H9 (cell line): ENCODE data around the gene DCAF6. TPM values are rescaled to one million over a fixed set of nuclear protein-coding genes. Genes with fewer than 3 reads are reported as not detected.

Experiments used
- DNase-seq: peaks from one replicate; pipeline ENCODE4 v3.0.0-alpha.2; 2017
- H2AFZ ChIP-seq: one replicate; pipeline ENCODE4 v1.6.1; 2013; ENCODE audit warnings: mild to moderate bottlenecking, low read length, control low read depth, moderate library complexity
- H2AK5ac ChIP-seq: 2 replicates; pipeline ENCODE4 v1.6.1; 2013; ENCODE audit warnings: low read length, control low read depth, mixed read lengths; ENCODE audit not compliant: insufficient read length
- H2BK120ac ChIP-seq: one replicate; pipeline ENCODE4 v1.6.1; 2013; ENCODE audit warnings: low read depth, mild to moderate bottlenecking, low read length, control low read depth, inconsistent platforms; ENCODE audit not compliant: poor library complexity, severe bottlenecking
- H2BK12ac ChIP-seq: 2 replicates; pipeline ENCODE4 v1.6.1; 2013; ENCODE audit warnings: low read length, control low read depth, mixed read lengths, low read depth; ENCODE audit not compliant: insufficient read length
- H2BK15ac ChIP-seq: 2 replicates; pipeline ENCODE4 v1.6.1; 2013; ENCODE audit warnings: low read depth, low read length, control low read depth
- H2BK20ac ChIP-seq: one replicate; pipeline ENCODE4 v1.6.1; 2013; ENCODE audit warnings: low read depth, mild to moderate bottlenecking, low read length, control low read depth, inconsistent platforms; ENCODE audit not compliant: poor library complexity, severe bottlenecking
- H2BK5ac ChIP-seq: 2 replicates; pipeline ENCODE4 v1.6.1; 2013; ENCODE audit warnings: low read length, control low read depth, mixed read lengths; ENCODE audit not compliant: insufficient read length
- H3K14ac ChIP-seq: 2 replicates; pipeline ENCODE4 v1.6.1; 2013; ENCODE audit warnings: low read length, control low read depth; ENCODE audit not compliant: insufficient read depth
- H3K18ac ChIP-seq: 2 replicates; pipeline ENCODE4 v1.6.1; 2013; ENCODE audit warnings: low read depth, mild to moderate bottlenecking, mixed read lengths, low read length, control low read depth; ENCODE audit not compliant: insufficient read length
- H3K23ac ChIP-seq: 2 replicates; pipeline ENCODE4 v1.6.1; 2013; ENCODE audit warnings: low read length, control low read depth, mixed read lengths, low read depth; ENCODE audit not compliant: insufficient read length
- H3K23me2 ChIP-seq: 2 replicates; pipeline ENCODE4 v1.6.1; 2013; ENCODE audit warnings: low read depth, mild to moderate bottlenecking, mixed read lengths, low read length, control low read depth; ENCODE audit not compliant: insufficient read length, poor library complexity, severe bottlenecking
- H3K27ac ChIP-seq: 2 replicates; pipeline ENCODE4 v1.5.1; 2013; ENCODE audit warnings: low read length, control low read depth, mixed read lengths, low read depth; ENCODE audit not compliant: insufficient read length
- H3K27me3 ChIP-seq: 2 replicates; pipeline ENCODE4 v1.6.1; 2013; ENCODE audit warnings: low read length, control low read depth, inconsistent platforms; ENCODE audit not compliant: insufficient read depth
- H3K4ac ChIP-seq: 2 replicates; pipeline ENCODE4 v1.6.1; 2013; ENCODE audit warnings: low read depth, mild to moderate bottlenecking, control low read depth, inconsistent platforms, low read length, moderate library complexity
- H3K4me1 ChIP-seq: 2 replicates; pipeline ENCODE4 v1.6.1; 2013; ENCODE audit warnings: low read length, control low read depth, inconsistent platforms; ENCODE audit not compliant: insufficient read depth
- H3K4me2 ChIP-seq: 2 replicates; pipeline ENCODE4 v1.6.1; 2013; ENCODE audit warnings: low read length, control low read depth, mixed read lengths; ENCODE audit not compliant: insufficient read length, insufficient read depth
- H3K56ac ChIP-seq: 2 replicates; pipeline ENCODE4 v1.6.1; 2013; ENCODE audit warnings: low read depth, mild to moderate bottlenecking, mixed read lengths, low read length, control low read depth; ENCODE audit not compliant: insufficient read length
- H3K79me1 ChIP-seq: 2 replicates; pipeline ENCODE4 v1.6.1; 2013; ENCODE audit warnings: low read depth, mild to moderate bottlenecking, moderate library complexity, low read length, control low read depth, inconsistent platforms; ENCODE audit not compliant: insufficient read depth, poor library complexity, severe bottlenecking
- H3K79me2 ChIP-seq: 2 replicates; pipeline ENCODE4 v1.6.1; 2013; ENCODE audit warnings: low read length, control low read depth, inconsistent platforms; ENCODE audit not compliant: insufficient read depth
- H3K9ac ChIP-seq: 2 replicates; pipeline ENCODE4 v1.6.1; 2013; ENCODE audit warnings: low read length, control low read depth, mixed read lengths; ENCODE audit not compliant: insufficient read length; ENCODE audit errors: extremely low read depth
- H3K9me3 ChIP-seq: one replicate; pipeline ENCODE4 v1.6.1; 2013; ENCODE audit warnings: low read depth, low read length, inconsistent platforms; ENCODE audit not compliant: control insufficient read depth
- H3T11ph ChIP-seq: one replicate; pipeline ENCODE4 v1.6.1; 2013; ENCODE audit warnings: mild to moderate bottlenecking, low read length, control low read depth, inconsistent platforms
- H4K20me1 ChIP-seq: one replicate; pipeline ENCODE4 v1.6.1; 2013; ENCODE audit not compliant: control insufficient read depth, insufficient read length, insufficient read depth
- H4K5ac ChIP-seq: 2 replicates; pipeline ENCODE4 v1.6.1; 2013; ENCODE audit warnings: low read depth, mild to moderate bottlenecking, mixed read lengths, low read length, control low read depth; ENCODE audit not compliant: insufficient read length
- H4K8ac ChIP-seq: replicated peaks from 2 replicates; pipeline ENCODE4 v1.6.1; 2013; ENCODE audit warnings: low read length, control low read depth, mixed read lengths, low read depth; ENCODE audit not compliant: insufficient read length
- H4K91ac ChIP-seq: 2 replicates; pipeline ENCODE4 v1.6.1; 2013; ENCODE audit warnings: low read depth, mild to moderate bottlenecking, moderate library complexity, mixed read lengths, low read length, control low read depth; ENCODE audit not compliant: insufficient read length
- H3K27ac Mint-ChIP-seq, 3 experiments: 2 replicates in 2 of 3; 3 replicates in 1 of 3; pipeline ENCODE4 v1.8.0; 2020 to 2021; ENCODE audit warnings: mixed read lengths in 3 of 3, mild to moderate bottlenecking in 1 of 3, moderate library complexity in 1 of 3
- H3K27me3 Mint-ChIP-seq: 2 replicates; pipeline ENCODE4 v1.8.0; 2021; ENCODE audit warnings: low read depth, mild to moderate bottlenecking, moderate library complexity, mixed read lengths
- H3K36me3 Mint-ChIP-seq, 3 experiments: 2 replicates in 2 of 3; 3 replicates in 1 of 3; pipeline ENCODE4 v1.8.0; 2020 to 2021; ENCODE audit warnings: low read depth in 3 of 3, mixed read lengths in 3 of 3; ENCODE audit not compliant: insufficient read depth in 1 of 3
- H3K4me1 Mint-ChIP-seq, 2 experiments: 2 replicates each; pipeline ENCODE4 v1.8.0; 2020; ENCODE audit warnings: mixed read lengths in 2 of 2
- H3K4me3 Mint-ChIP-seq, 2 experiments: 2 replicates in 1 of 2; 3 replicates in 1 of 2; pipeline ENCODE4 v1.8.0; 2020 to 2021; ENCODE audit warnings: mild to moderate bottlenecking in 2 of 2, mixed read lengths in 2 of 2, moderate library complexity in 1 of 2
- H3K9me3 Mint-ChIP-seq, 2 experiments: 2 replicates in 1 of 2; 3 replicates in 1 of 2; pipeline ENCODE4 v1.8.0; 2020; ENCODE audit warnings: mild to moderate bottlenecking in 2 of 2, mixed read lengths in 2 of 2, moderate library complexity in 1 of 2
- CTCF ChIP-seq: fragments of 200-600 bp; sonication (generic); conservative IDR thresholded peaks from 3 replicates; pipeline ENCODE4 v1.8.0; 2021; ENCODE audit warnings: antibody characterized with exemption, mild to moderate bottlenecking
- WGBS: extraction: QIAGEN DNeasy Blood & Tissue Kit; methylation state at CpG from one replicate; pipeline ENCODE4 v1.1.7; 2013; ENCODE audit warnings: missing lambda C conversion rate, low lambda C conversion rate, mixed read lengths; ENCODE audit not compliant: insufficient read length; ENCODE audit errors: extremely low coverage; 5-methylcytosine and 5-hydroxymethylcytosine counted together
- total RNA-seq: library from RNA; stranded (reverse); gene quantifications from 2 replicates; pipeline ENCODE4 v1.2.1, GENCODE V29; 2021

Gene DCAF6
- total RNA-seq, 1 experiment from 2014 or later: 16.0 TPM

GRCh38 chr1:168019407-168019806 is 82.9 kb downstream of the DCAF6 start:
- H3K27me3 Mint-ChIP-seq: no peaks in the 10 kb centered on the region
- Histone ChIP-seq H4K20me1 (no peaks in the 10 kb centered on the region), H3K4me1 (no peaks in the 10 kb centered on the region), H2BK20ac (no peak overlapping the region), H3K27me3 (no peaks in the 10 kb centered on the region), H3K79me2 (no peaks in the 10 kb centered on the region), H2AFZ (no peak overlapping the region), H3K56ac (no peak overlapping the region), H4K8ac (no peak overlapping the region), H4K91ac (no peak overlapping the region), H4K5ac (no peak overlapping the region), H3K23me2 (no peaks in the 10 kb centered on the region), H3K9ac (no peak overlapping the region), H2BK12ac (no peak overlapping the region), H3K4ac (no peak overlapping the region), H3K79me1 (no peaks in the 10 kb centered on the region), H3K9me3 (no peaks in the 10 kb centered on the region), H3K4me2 (no peak overlapping the region), H2BK15ac (no peak overlapping the region), H3T11ph (no peak overlapping the region), H3K23ac (no peak overlapping the region), H2BK5ac (no peak overlapping the region), H3K27ac (no peak overlapping the region), H2AK5ac (no peak overlapping the region), H3K14ac (no peak overlapping the region), H2BK120ac (no peak overlapping the region), H3K18ac (no peak overlapping the region)
- no peaks in the 10 kb centered on the region for H3K9me3 Mint-ChIP-seq
- no peak for DNase-seq
- no peak for TF ChIP-seq CTCF
- no CpG with 5 or more reads among the region's 1 CpG for WGBS
- H3K36me3 Mint-ChIP-seq: peaks cover 0 to 24% (median 12%) of the 10 kb centered on the region in 3 experiments; a peak in 4 of 7 replicates
- no peak overlapping the region for H3K4me3 Mint-ChIP-seq
- no peaks in the 10 kb centered on the region for H3K4me1 Mint-ChIP-seq
- H3K27ac Mint-ChIP-seq: no peak overlapping the region
